IMR-90 (cell line): ENCODE results near the gene KRT32. TPM values are rescaled to one million over a fixed set of nuclear protein-coding genes. Genes with fewer than 3 reads are reported as not detected.
A peak's percentile ranks its signal among the peaks of the same experiment; 100 is the strongest.

Experiments
- ATAC-seq: fragments of 200-7000 bp; cut with Tn5 transposase; 2 replicates; pipeline ENCODE4 v1.9.1; 2020; ENCODE audit warnings: low read depth, mild to moderate bottlenecking, moderate library complexity
- BruUV-seq: library from RNA; stranded (reverse); fragments of 400-500 nt; replicated peaks from 2 replicates; lab custom pipeline; 2021; lab: Mats Ljungman, UMichigan
- CTCF ChIA-PET: fragments of 300-600 bp; formaldehyde crosslinking; extraction: SDS; loops from one replicate; lab custom pipeline; 2021; ENCODE audit warnings: antibody characterized with exemption; lab: Yijun Ruan, JAX
- POLR2A ChIA-PET: fragments of 300-600 bp; sonication (Branson Sonifier 250); formaldehyde crosslinking; loops from one replicate; lab custom pipeline; 2022; ENCODE audit warnings: antibody characterized with exemption; ENCODE audit not compliant: unreplicated experiment; lab: Charles Lee
- DNase-seq: peaks from one replicate; pipeline ENCODE4 v3.0.0; 2013
- H2AFZ ChIP-seq: replicated peaks from 2 replicates; pipeline ENCODE3; 2013; ENCODE audit warnings: low read length, mild to moderate bottlenecking; ENCODE audit not compliant: poor library complexity
- H2AK5ac ChIP-seq: 2 replicates; pipeline ENCODE4 v1.6.1; 2013; ENCODE audit warnings: low read depth, low read length, inconsistent platforms
- H2AK9ac ChIP-seq: replicated peaks from 2 replicates; pipeline ENCODE3; 2013; ENCODE audit warnings: mild to moderate bottlenecking, low read depth, low read length, moderate library complexity; ENCODE audit not compliant: poor library complexity
- H2BK120ac ChIP-seq: 2 replicates; pipeline ENCODE4 v1.6.1; 2013; ENCODE audit warnings: low read depth, low read length, inconsistent platforms
- H2BK15ac ChIP-seq: 3 replicates; pipeline ENCODE4 v1.6.1; 2013; ENCODE audit warnings: low read depth, low read length, inconsistent platforms
- H2BK20ac ChIP-seq: 2 replicates; pipeline ENCODE4 v1.6.1; 2013; ENCODE audit warnings: low read depth, mild to moderate bottlenecking, inconsistent platforms, low read length, moderate library complexity
- H2BK5ac ChIP-seq: 2 replicates; pipeline ENCODE4 v1.6.1; 2013; ENCODE audit warnings: mild to moderate bottlenecking, low read depth, low read length, inconsistent platforms; ENCODE audit not compliant: poor library complexity, severe bottlenecking
- H3K14ac ChIP-seq: replicated peaks from 2 replicates; pipeline ENCODE4 v1.6.1; 2013; ENCODE audit warnings: low read depth, low read length, inconsistent platforms
- H3K18ac ChIP-seq: 2 replicates; pipeline ENCODE4 v1.6.1; 2013; ENCODE audit warnings: low read depth, low read length, control low read depth
- H3K23ac ChIP-seq: 2 replicates; pipeline ENCODE4 v1.6.1; 2013; ENCODE audit warnings: low read depth, low read length, inconsistent platforms
- H3K27ac ChIP-seq: 2 replicates; pipeline ENCODE4 v1.5.1; 2013; ENCODE audit warnings: mild to moderate bottlenecking, control low read depth, low read length; ENCODE audit not compliant: insufficient read depth
- H3K27me3 ChIP-seq: 2 replicates; pipeline ENCODE4 v1.6.1; 2013; ENCODE audit warnings: low read length; ENCODE audit not compliant: control insufficient read depth, insufficient read depth
- H3K36me3 ChIP-seq: 2 replicates; pipeline ENCODE4 v1.6.1; 2013; ENCODE audit warnings: low read length, mixed read lengths; ENCODE audit not compliant: control insufficient read depth, insufficient read depth
- H3K4ac ChIP-seq: 2 replicates; pipeline ENCODE4 v1.6.1; 2013; ENCODE audit warnings: low read depth, low read length, inconsistent platforms
- H3K4me1 ChIP-seq: 2 replicates; pipeline ENCODE4 v1.6.1; 2013; ENCODE audit warnings: low read length, mixed read lengths; ENCODE audit not compliant: control insufficient read depth, insufficient read depth
- H3K4me2 ChIP-seq: 2 replicates; pipeline ENCODE4 v1.6.1; 2013; ENCODE audit warnings: low read depth, mild to moderate bottlenecking, control low read depth, low read length, moderate library complexity
- H3K4me3 ChIP-seq: 2 replicates; pipeline ENCODE4 v1.5.1; 2013; ENCODE audit warnings: low read depth, mild to moderate bottlenecking, control low read depth, low read length, moderate library complexity; ENCODE audit not compliant: insufficient read depth
- H3K56ac ChIP-seq: 2 replicates; pipeline ENCODE4 v1.6.1; 2013; ENCODE audit warnings: low read length, inconsistent platforms; ENCODE audit not compliant: insufficient read depth; ENCODE audit errors: extremely low read depth
- H3K79me1 ChIP-seq, 2 experiments: 2 replicates each; pipeline ENCODE4 v1.6.1; 2013; ENCODE audit warnings: low read length in 2 of 2, inconsistent platforms in 1 of 2, low read depth in 1 of 2
- H3K9ac ChIP-seq: 2 replicates; pipeline ENCODE4 v1.6.1; 2013; ENCODE audit warnings: low read depth, low read length, control low read depth
- H3K9me1 ChIP-seq: 2 replicates; pipeline ENCODE4 v1.6.1; 2013; ENCODE audit warnings: low read length, inconsistent platforms; ENCODE audit not compliant: insufficient read depth
- H3K9me3 ChIP-seq: 2 replicates; pipeline ENCODE4 v1.6.1; 2013; ENCODE audit warnings: low read length; ENCODE audit not compliant: control insufficient read depth, insufficient read depth
- H4K20me1 ChIP-seq: 2 replicates; pipeline ENCODE4 v1.6.1; 2013; ENCODE audit warnings: low read length, inconsistent platforms; ENCODE audit not compliant: insufficient read depth
- H4K5ac ChIP-seq: 2 replicates; pipeline ENCODE4 v1.6.1; 2013; ENCODE audit warnings: mild to moderate bottlenecking, low read depth, low read length, control low read depth
- H4K8ac ChIP-seq, 2 experiments: 2 replicates each; pipeline ENCODE4 v1.6.1; 2013; ENCODE audit warnings: low read depth in 2 of 2, low read length in 2 of 2, control low read depth in 1 of 2, inconsistent platforms in 1 of 2
- H4K91ac ChIP-seq: 2 replicates; pipeline ENCODE4 v1.6.1; 2013; ENCODE audit warnings: low read depth, low read length, inconsistent platforms; ENCODE audit not compliant: insufficient read depth
- CHD1 ChIP-seq: IDR thresholded peaks from 2 replicates; pipeline ENCODE4 v1.6.1; 2012; ENCODE audit warnings: low read depth, low read length, improper control_type of control experiment
- MAZ ChIP-seq: IDR thresholded peaks from 2 replicates; pipeline ENCODE4 v1.6.1; 2012; ENCODE audit warnings: low read depth, mild to moderate bottlenecking, low read length, improper control_type of control experiment, moderate library complexity, borderline replicate concordance
- WGBS, 2 experiments: methylation state at CpG; one replicate each; pipeline versions ENCODE4 v1.1.5 to v1.1.7; 2013; ENCODE audit warnings: missing lambda C conversion rate in 2 of 2; ENCODE audit not compliant: insufficient read length in 1 of 2; ENCODE audit errors: extremely low coverage in 2 of 2; 5-methylcytosine and 5-hydroxymethylcytosine counted together
- dilution Hi-C: fragments of 300-500 bp; cut with HindIII; formaldehyde crosslinking; loops from one replicate; pipeline ENCODE4 v1.14.3; 2018; ENCODE audit warnings: low sequenced_read_pairs; ENCODE audit not compliant: unreplicated experiment
- in situ Hi-C: fragments of 300-500 bp; cut with MboI; formaldehyde crosslinking; loops from 3 replicates; pipeline ENCODE4 v1.14.3; 2019; ENCODE audit warnings: low sequenced_read_pairs, inconsistent platforms, mixed read lengths
- intact Hi-C: fragments of 100-400 bp; cut with micrococcal nuclease; formaldehyde crosslinking; loops from 2 replicates; pipeline ENCODE4 v1.10.0; 2022
- polyA plus RNA-seq, 3 experiments: library from polyadenylated mRNA; depleted of rRNA; stranded (reverse); fragments of >200 nt; gene quantifications; 2 replicates each; pipeline ENCODE4 v1.2.3, GENCODE V29; 2012; ENCODE audit warnings: low replicate concordance in 1 of 3
- total RNA-seq: library from RNA; depleted of rRNA; stranded (reverse); fragments of >200 nt; gene quantifications from 2 replicates; pipeline ENCODE4 v1.2.3, GENCODE V29; 2012
- TF ChIP-seq, protein P1 (sequence below): fragments of 150-350 bp; IDR thresholded peaks from 2 replicates; pipeline ENCODE4 v1.6.1; 2017; ENCODE audit warnings: mild to moderate bottlenecking, antibody characterized with exemption, low read length, low read depth
- TF ChIP-seq, protein P2 (sequence below): conservative IDR thresholded peaks from 2 replicates; pipeline ENCODE4 v1.5.1; 2012; ENCODE audit warnings: mild to moderate bottlenecking, low read depth, low read length, improper control_type of control experiment

KRT32 gene
- total and polyA plus RNA-seq, 2 of the 4 experiments (the other 2 are of a cell fraction): 0.09 TPM; not detected in 1

DNA sequence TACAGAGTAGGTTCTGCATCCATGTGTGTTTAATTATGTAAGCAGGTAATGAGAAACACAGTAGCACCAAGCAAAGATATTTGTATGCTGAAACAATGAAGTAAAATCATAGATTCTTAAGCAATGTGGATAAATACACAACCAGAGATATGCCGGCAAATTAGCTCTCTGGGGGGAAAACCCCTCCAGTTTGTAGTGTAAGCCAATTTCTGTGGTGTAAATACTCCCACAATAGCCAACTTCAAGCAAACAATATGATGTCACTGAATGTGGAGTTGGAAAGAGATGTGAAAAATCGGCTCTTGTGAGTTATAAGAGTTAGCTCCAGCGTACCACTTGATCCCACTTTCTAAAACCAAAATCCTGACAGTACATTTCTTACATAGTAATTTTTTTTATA, 22.5 kb downstream of the KRT32 start:
- H4K8ac ChIP-seq: no peak overlapping the region
- no peak overlapping the region for H2BK5ac ChIP-seq
- intact Hi-C loops (no loop called here), in situ Hi-C loops (no loop called here), dilution Hi-C loops (no loop called here)
- no peak overlapping the region for H2AFZ ChIP-seq
- no peak overlapping the region for H3K9ac ChIP-seq
- POLR2A ChIA-PET: no interaction called here
- WGBS, 2 experiments: no CpG with 5 or more reads among the region's 3 CpGs
- H3K4me1 ChIP-seq: peaks cover 8% of the 10 kb centered on the region
- H3K36me3 ChIP-seq: no peaks in the 10 kb centered on the region
- no peak overlapping the region for H3K23ac ChIP-seq
- no peak overlapping the region for H3K56ac ChIP-seq
- no peak overlapping the region for H2BK120ac ChIP-seq
- H3K9me1 ChIP-seq: peaks cover 5% of the 10 kb centered on the region
- no peak overlapping the region for H4K5ac ChIP-seq
- no peaks in the 10 kb centered on the region for H3K79me1 ChIP-seq
- H2BK15ac ChIP-seq: peak overlapping the region; percentile 64; the same call in 1 of the 3 replicates
- H2AK9ac ChIP-seq: no peak overlapping the region
- H3K4me3 ChIP-seq: no peak overlapping the region
- H4K91ac ChIP-seq: no peak overlapping the region
- H3K4ac ChIP-seq: no peak overlapping the region
- DNase-seq: no peak
- no peaks in the 10 kb centered on the region; the same call in 1 of the 2 replicates for H3K27me3 ChIP-seq
- no peak for ATAC-seq
- no peak overlapping the region for H3K14ac ChIP-seq
- no peak overlapping the region for H3K18ac ChIP-seq
- BruUV-seq: no TSS peak
- H3K4me2 ChIP-seq: no peak overlapping the region
- no peaks in the 10 kb centered on the region for H3K9me3 ChIP-seq
- H2AK5ac ChIP-seq: no peak overlapping the region; the same call in 1 of the 2 replicates
- CTCF ChIA-PET: no interaction called here
- H3K27ac ChIP-seq: no peak overlapping the region
- no peak overlapping the region for H2BK20ac ChIP-seq
- H4K20me1 ChIP-seq: no peaks in the 10 kb centered on the region
- TF ChIP-seq, protein P1, sequence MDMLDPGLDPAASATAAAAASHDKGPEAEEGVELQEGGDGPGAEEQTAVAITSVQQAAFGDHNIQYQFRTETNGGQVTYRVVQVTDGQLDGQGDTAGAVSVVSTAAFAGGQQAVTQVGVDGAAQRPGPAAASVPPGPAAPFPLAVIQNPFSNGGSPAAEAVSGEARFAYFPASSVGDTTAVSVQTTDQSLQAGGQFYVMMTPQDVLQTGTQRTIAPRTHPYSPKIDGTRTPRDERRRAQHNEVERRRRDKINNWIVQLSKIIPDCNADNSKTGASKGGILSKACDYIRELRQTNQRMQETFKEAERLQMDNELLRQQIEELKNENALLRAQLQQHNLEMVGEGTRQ: no peak
- no peak for TF ChIP-seq CHD1
- no peak for TF ChIP-seq MAZ
- TF ChIP-seq, protein P2, sequence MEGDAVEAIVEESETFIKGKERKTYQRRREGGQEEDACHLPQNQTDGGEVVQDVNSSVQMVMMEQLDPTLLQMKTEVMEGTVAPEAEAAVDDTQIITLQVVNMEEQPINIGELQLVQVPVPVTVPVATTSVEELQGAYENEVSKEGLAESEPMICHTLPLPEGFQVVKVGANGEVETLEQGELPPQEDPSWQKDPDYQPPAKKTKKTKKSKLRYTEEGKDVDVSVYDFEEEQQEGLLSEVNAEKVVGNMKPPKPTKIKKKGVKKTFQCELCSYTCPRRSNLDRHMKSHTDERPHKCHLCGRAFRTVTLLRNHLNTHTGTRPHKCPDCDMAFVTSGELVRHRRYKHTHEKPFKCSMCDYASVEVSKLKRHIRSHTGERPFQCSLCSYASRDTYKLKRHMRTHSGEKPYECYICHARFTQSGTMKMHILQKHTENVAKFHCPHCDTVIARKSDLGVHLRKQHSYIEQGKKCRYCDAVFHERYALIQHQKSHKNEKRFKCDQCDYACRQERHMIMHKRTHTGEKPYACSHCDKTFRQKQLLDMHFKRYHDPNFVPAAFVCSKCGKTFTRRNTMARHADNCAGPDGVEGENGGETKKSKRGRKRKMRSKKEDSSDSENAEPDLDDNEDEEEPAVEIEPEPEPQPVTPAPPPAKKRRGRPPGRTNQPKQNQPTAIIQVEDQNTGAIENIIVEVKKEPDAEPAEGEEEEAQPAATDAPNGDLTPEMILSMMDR: no peak
